SKM-1 treated with dmso at 0.1 percent for 144 hours (cell line): Measurements from ENCODE around the gene LTBR.
"Not testable (repeated sequence)": the region's sequence is repeated elsewhere in the genome, so short reads cannot be mapped to it uniquely, and the experiment has no call there.

ENCODE experiments used
- DNase-seq: peaks from one replicate; lab custom pipeline; 2025; ENCODE audit not compliant: unreplicated experiment; lab: John Stamatoyannopoulos, UW

LTBR gene

GRCh38 chr12:6424008-6424347 is 40.0 kb downstream of the LTBR start:
- DNase-seq, result no peak

GRCh38 chr12:6424866-6425265 is 40.9 kb downstream of the LTBR start:
- no peak for DNase-seq

- no peak for DNase-seq
Observed at GRCh38 chr12:6425590-6426531, 41.9 kb downstream of the LTBR start.

GRCh38 chr12:6426882-6427671 is 43.1 kb downstream of the LTBR start:
- DNase-seq, result no peak

- DNase-seq, result not testable (repeated sequence)
Observed at GRCh38 chr12:6427796-6428195, 43.8 kb downstream of the LTBR start.

GRCh38 chr12:6428326-6428725 is 44.4 kb downstream of the LTBR start:
- DNase-seq, result no peak

GRCh38 chr12:6430124-6430989 is 46.4 kb downstream of the LTBR start:
- peak; percentile 39 for DNase-seq

GRCh38 chr12:6432991-6433390 is 49.0 kb downstream of the LTBR start:
- no peak for DNase-seq

- no peak for DNase-seq
Observed at GRCh38 chr12:6434205-6435140, 50.5 kb downstream of the LTBR start.

GRCh38 chr12:6435961-6436715 is 52.2 kb downstream of the LTBR start:
- no peak for DNase-seq

GRCh38 chr12:6437586-6437985 is 53.6 kb downstream of the LTBR start:
- DNase-seq, result no peak

GRCh38 chr12:6438345-6438744 is 54.4 kb downstream of the LTBR start:
- no peak for DNase-seq

GRCh38 chr12:6440391-6440790 is 56.4 kb downstream of the LTBR start:
- DNase-seq, result no peak
